Rectal smooth muscle tissue (tissue), 1 donor: ENCODE results near the gene MEGF6.

Source experiments
- H3K27ac ChIP-seq: one replicate; pipeline ENCODE4 v1.7.0; 2013; ENCODE audit warnings: low read depth, low read length, inconsistent platforms
- H3K27me3 ChIP-seq: one replicate; pipeline ENCODE4 v1.7.0; 2013; ENCODE audit warnings: low read length; ENCODE audit not compliant: control insufficient read depth, insufficient read depth
- H3K36me3 ChIP-seq: one replicate; pipeline ENCODE4 v1.7.0; 2013; ENCODE audit warnings: low read length; ENCODE audit not compliant: control insufficient read depth, insufficient read depth
- H3K4me1 ChIP-seq: one replicate; pipeline ENCODE4 v1.7.0; 2013; ENCODE audit warnings: low read length; ENCODE audit not compliant: control insufficient read depth, insufficient read depth
- H3K4me3 ChIP-seq: one replicate; pipeline ENCODE4 v1.7.0; 2013; ENCODE audit warnings: low read length
- H3K9ac ChIP-seq: one replicate; pipeline ENCODE4 v1.7.0; 2013; ENCODE audit warnings: low read length

Gene MEGF6

DNA sequence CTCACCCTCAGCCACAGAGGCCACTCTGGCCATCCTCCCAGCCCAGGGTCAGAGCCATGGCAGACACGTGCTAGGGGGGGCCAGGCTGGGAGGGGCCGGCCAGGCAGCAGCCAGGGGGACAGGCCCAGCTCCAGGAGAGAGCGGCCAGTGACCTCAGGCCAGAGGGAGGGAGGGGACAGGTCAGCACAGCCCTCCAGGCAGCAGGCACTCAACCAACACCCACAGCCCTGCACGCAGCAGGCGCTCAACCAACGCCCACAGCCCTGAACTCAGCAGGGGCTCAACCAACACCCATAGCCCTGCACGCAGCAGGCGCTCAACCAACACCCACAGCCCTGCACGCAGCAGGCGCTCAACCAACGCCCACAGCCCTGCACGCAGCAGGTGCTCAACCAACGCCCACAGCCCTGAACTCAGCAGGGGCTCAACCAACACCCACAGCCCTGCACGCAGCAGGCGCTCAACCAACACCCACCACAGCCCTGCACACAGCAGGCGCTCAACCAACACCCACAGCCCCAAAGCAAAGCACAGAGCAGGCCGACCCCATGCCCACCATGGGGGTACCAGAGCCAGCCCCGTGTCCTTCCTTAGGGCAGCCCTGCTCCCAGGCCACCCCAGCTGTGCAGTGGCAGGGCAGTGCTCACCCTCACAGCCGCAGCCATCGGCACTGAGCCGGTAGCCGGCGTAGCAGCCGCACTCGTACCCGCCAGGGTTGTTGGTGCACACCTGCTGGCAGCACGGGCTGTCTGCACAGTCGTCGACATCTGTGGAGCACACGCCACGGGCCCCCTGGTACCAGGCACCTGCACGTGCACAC, 101.0 kb downstream of the MEGF6 start:
- Histone ChIP-seq H3K27me3 (no peaks in the 10 kb centered on the region), H3K4me1 (no peaks in the 10 kb centered on the region), H3K9ac (no peak overlapping the region), H3K4me3 (no peak overlapping the region), H3K36me3 (no peaks in the 10 kb centered on the region), H3K27ac (no peak overlapping the region)

DNA sequence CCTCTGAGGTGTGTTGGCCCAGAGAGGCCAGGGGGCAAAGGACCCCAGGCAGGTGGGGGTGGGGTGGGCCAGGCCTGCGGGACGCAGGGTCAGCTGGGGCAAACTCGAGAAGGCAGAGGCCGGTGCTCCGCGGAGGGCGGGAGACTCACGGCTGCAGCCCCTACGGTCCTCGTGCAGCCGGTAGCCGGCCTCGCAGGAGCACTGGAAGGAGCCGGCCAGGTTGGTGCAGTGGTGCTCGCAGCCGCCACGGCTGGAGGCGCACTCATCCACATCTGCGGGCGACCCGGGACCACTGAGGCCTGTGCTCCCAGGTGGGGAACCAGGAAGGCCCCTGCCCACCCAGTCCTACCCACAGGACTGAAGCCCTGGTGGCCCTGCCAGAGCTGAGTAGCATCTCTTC, 101.6 kb downstream of the MEGF6 start:
- Histone ChIP-seq H3K36me3 (no peaks in the 10 kb centered on the region), H3K9ac (no peak overlapping the region), H3K4me1 (no peaks in the 10 kb centered on the region)

GRCh38 chr1:3508757-3509415, 102.4 kb downstream of the MEGF6 start:
- Histone ChIP-seq H3K9ac (no peak overlapping the region), H3K4me3 (no peak overlapping the region), H3K27me3 (no peaks in the 10 kb centered on the region), H3K4me1 (no peaks in the 10 kb centered on the region), H3K36me3 (no peaks in the 10 kb centered on the region), H3K27ac (no peak overlapping the region)

More for the DNA sequence above, 101.6 kb downstream of the MEGF6 start:
- Histone ChIP-seq H3K4me3 (no peak overlapping the region), H3K27me3 (no peaks in the 10 kb centered on the region), H3K27ac (no peak overlapping the region)

DNA sequence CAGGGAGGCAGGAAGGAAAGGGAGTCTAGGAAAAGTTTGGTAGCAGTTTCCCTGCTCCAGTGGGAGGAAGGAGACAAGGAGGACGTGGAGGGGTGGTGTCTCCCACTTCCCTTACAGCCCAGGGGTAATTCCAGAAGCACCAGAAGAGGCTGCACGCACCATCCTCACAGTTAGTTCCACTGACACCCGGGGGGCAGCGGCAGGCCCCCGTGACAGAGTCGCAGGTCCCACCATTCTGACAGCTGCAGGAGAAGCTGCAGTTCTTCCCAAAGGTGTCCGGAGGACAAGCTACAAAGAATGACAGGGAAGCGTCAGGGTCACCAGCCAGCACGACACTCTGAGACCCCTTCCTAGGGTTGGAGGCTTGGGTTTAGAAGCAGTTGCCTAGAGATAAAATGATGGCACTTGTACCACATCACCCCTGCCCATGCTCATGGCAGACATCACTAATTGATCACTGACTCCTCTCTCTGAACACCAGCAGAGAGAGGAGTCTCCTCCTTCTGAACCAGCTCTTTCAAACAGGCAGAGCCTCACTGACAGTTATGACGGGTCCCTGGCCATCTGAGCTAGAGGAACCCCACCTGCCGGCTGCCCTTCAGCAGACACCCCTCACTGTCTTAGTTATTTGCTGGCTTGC, 103.6 kb downstream of the MEGF6 start:
- Histone ChIP-seq H3K36me3 (no peaks in the 10 kb centered on the region), H3K27ac (no peak overlapping the region), H3K4me3 (no peak overlapping the region), H3K27me3 (no peaks in the 10 kb centered on the region), H3K4me1 (no peaks in the 10 kb centered on the region), H3K9ac (no peak overlapping the region)

DNA sequence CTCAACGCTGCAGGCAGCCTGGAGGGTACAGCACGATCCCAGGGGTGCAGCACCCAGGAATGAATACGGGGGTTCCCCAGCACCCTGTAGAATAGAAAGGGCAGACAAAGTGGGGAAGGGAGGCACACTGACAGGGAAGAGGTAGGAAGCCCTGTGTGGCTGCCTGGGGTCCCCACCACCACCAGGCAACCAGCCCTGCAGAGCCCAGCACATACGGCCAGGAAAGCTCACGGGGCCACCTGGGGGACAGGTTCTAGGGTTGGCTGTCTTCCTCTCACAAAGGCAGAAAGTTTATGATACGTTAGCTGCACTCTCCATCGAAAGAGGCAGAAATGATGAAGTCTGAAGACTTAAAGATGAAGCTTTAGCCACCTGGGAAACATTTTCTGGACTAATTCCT, 104.4 kb downstream of the MEGF6 start:
- no peak overlapping the region for H3K4me3 ChIP-seq
- no peaks in the 10 kb centered on the region for H3K36me3 ChIP-seq
- no peak overlapping the region for H3K27ac ChIP-seq
- H3K27me3 ChIP-seq: no peaks in the 10 kb centered on the region
- no peak overlapping the region for H3K9ac ChIP-seq
- no peaks in the 10 kb centered on the region for H3K4me1 ChIP-seq

GRCh38 chr1:3506041-3506440, 105.3 kb downstream of the MEGF6 start:
- H3K4me1 ChIP-seq: no peaks in the 10 kb centered on the region
- H3K9ac ChIP-seq: no peak overlapping the region
- H3K27ac ChIP-seq: no peak overlapping the region
- H3K4me3 ChIP-seq: no peak overlapping the region
- H3K27me3 ChIP-seq: no peaks in the 10 kb centered on the region
- H3K36me3 ChIP-seq: no peaks in the 10 kb centered on the region

DNA sequence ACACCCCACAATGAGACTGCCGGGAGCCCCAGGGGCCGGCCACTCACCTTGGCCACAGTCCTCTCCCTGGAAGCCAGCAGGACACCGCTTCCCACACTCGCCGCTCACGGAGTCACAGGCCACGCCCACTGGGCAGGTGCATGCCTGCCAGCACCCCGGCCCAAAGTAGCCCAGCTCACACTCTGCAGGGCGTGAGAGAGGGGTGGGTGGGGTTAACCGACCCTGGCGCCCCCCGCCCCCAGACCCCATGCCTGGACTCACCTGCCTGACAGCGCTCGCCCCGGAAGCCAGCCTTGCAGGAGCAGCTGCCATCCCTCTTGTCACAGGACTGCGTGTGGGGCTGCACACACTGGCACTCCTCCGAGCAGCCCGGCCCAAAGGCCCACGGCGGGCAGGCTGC, 106.1 kb downstream of the MEGF6 start:
- Histone ChIP-seq H3K4me1 (no peaks in the 10 kb centered on the region), H3K36me3 (no peaks in the 10 kb centered on the region), H3K9ac (no peak overlapping the region), H3K4me3 (no peak overlapping the region), H3K27ac (no peak overlapping the region), H3K27me3 (no peaks in the 10 kb centered on the region)

DNA sequence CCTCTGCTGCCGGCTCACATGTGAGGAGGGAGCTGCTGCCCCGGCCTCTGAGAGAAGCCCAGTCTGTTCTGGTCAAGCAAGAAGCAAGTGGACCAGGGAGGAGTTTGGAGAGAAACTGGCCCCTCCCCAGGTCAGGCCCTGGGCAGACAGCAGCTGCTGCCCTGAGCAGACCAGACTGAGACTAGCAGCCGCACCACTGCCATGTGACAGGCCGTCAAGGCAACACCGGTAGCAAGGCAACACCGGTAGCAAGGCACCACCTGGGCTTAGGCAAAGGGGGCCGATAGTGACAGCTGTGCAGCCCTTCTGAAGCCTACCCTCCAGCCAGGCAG, 106.5 kb downstream of the MEGF6 start:
- Histone ChIP-seq H3K36me3 (no peaks in the 10 kb centered on the region), H3K9ac (no peak overlapping the region), H3K4me1 (no peaks in the 10 kb centered on the region), H3K4me3 (no peak overlapping the region), H3K27ac (no peak overlapping the region), H3K27me3 (no peaks in the 10 kb centered on the region)

GRCh38 chr1:3504151-3504821, 107.0 kb downstream of the MEGF6 start:
- H3K27ac ChIP-seq: no peak overlapping the region
- H3K36me3 ChIP-seq: no peaks in the 10 kb centered on the region
- no peak overlapping the region for H3K4me3 ChIP-seq
- H3K9ac ChIP-seq: no peak overlapping the region
- H3K27me3 ChIP-seq: no peaks in the 10 kb centered on the region
- H3K4me1 ChIP-seq: no peaks in the 10 kb centered on the region

GRCh38 chr1:3503525-3503886, 107.8 kb downstream of the MEGF6 start:
- no peak overlapping the region for H3K4me3 ChIP-seq
- H3K4me1 ChIP-seq: no peaks in the 10 kb centered on the region
- H3K27ac ChIP-seq: no peak overlapping the region
- no peaks in the 10 kb centered on the region for H3K27me3 ChIP-seq
- no peak overlapping the region for H3K9ac ChIP-seq
- H3K36me3 ChIP-seq: no peaks in the 10 kb centered on the region

- Histone ChIP-seq H3K27me3 (no peaks in the 10 kb centered on the region), H3K9ac (no peak overlapping the region), H3K27ac (no peak overlapping the region), H3K4me1 (no peaks in the 10 kb centered on the region), H3K36me3 (no peaks in the 10 kb centered on the region), H3K4me3 (no peak overlapping the region)
Observed at GRCh38 chr1:3502641-3503524, 108.4 kb downstream of the MEGF6 start.
